ENCODE data around the gene ANKS1B.

GRCh38 chr12:99804715-99805114 lies 180.0 kb downstream of the ANKS1B start:
- TF ChIP-seq POLR2A (IDR thresholded peaks at IDR 0.05; ENCODE audit: low read length) (no peak), GATA1 (IDR thresholded peaks at IDR 0.05; ENCODE audit: low read depth, low read length) (no peak)

Measured in erythroblast (primary cell).